ENCODE data around the gene LGR6. TPM values are rescaled to one million over a fixed set of nuclear protein-coding genes. Genes with fewer than 3 reads are reported as not detected.
A peak's percentile ranks its signal among the peaks of the same experiment; 100 is the strongest.

Gene LGR6
- total RNA-seq, 1 experiment from 2014 or later = not detected

GRCh38 chr1:202283379-202283844, 89.8 kb downstream of the LGR6 start:
- Histone ChIP-seq H2AFZ (ENCODE audit: low read length) (no peak overlapping the region), H3K27ac (ENCODE audit: low read length) (peak overlapping the region; percentile 80)
- peak; percentile 85 for DNase-seq

DNA sequence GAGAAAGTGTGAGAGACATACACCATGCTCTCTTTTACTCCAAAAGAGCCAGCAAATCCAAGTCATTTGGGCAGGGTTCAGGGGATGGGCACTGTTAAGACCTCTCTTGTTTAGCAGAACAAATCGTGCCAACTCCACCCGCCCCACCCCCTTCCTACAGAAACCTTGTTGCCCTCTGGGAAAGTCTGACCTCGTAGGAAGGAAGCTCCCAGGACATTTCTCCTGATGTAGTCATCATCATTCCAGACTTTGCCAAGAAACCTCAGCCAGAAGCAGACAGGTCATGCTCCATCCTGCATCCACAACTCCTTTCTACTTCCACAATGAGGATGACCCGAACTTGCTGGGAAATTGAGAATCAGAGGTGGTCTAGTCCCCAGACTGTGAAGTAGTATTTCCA, 90.4 kb downstream of the LGR6 start:
- Histone ChIP-seq H3K9me3 (ENCODE audit: low read length) (no peaks in the 10 kb centered on the region), H3K4me2 (ENCODE audit: low read depth, low read length, poor library complexity, severe bottlenecking) (no peak overlapping the region), H3K27me3 (ENCODE audit: low read length) (no peaks in the 10 kb centered on the region), H3K9ac (ENCODE audit: low read length) (no peak overlapping the region), H3K4me3 (ENCODE audit: low read length) (no peak overlapping the region), H3K27ac (ENCODE audit: low read length) (peak overlapping the region; percentile 54), H3K9me2 (replicated peaks; ENCODE audit: insufficient read depth, low read length) (no peaks in the 10 kb centered on the region), H3K36me3 (ENCODE audit: insufficient read depth, low read length) (no peaks in the 10 kb centered on the region), H2AFZ (ENCODE audit: low read length) (no peak overlapping the region), H3K79me2 (ENCODE audit: low read length) (no peaks in the 10 kb centered on the region), H4K20me1 (ENCODE audit: insufficient read depth, low read depth, low read length) (no peaks in the 10 kb centered on the region), H3K4me1 (ENCODE audit: low read length) (peaks cover 41% of the 10 kb centered on the region)
- no peak for DNase-seq

More at GRCh38 chr1:202283379-202283844, 89.8 kb downstream of the LGR6 start:
- Histone ChIP-seq H3K27me3 (ENCODE audit: low read length) (no peaks in the 10 kb centered on the region), H3K9me2 (replicated peaks; ENCODE audit: insufficient read depth, low read length) (no peaks in the 10 kb centered on the region), H4K20me1 (ENCODE audit: insufficient read depth, low read depth, low read length) (no peaks in the 10 kb centered on the region), H3K4me3 (ENCODE audit: low read length) (no peak overlapping the region), H3K36me3 (ENCODE audit: insufficient read depth, low read length) (no peaks in the 10 kb centered on the region), H3K9ac (ENCODE audit: low read length) (no peak overlapping the region), H3K79me2 (ENCODE audit: low read length) (no peaks in the 10 kb centered on the region), H3K4me1 (ENCODE audit: low read length) (peaks cover 41% of the 10 kb centered on the region), H3K4me2 (ENCODE audit: low read depth, low read length, poor library complexity, severe bottlenecking) (peak overlapping the region; percentile 25), H3K9me3 (ENCODE audit: low read length) (no peaks in the 10 kb centered on the region)

DNA sequence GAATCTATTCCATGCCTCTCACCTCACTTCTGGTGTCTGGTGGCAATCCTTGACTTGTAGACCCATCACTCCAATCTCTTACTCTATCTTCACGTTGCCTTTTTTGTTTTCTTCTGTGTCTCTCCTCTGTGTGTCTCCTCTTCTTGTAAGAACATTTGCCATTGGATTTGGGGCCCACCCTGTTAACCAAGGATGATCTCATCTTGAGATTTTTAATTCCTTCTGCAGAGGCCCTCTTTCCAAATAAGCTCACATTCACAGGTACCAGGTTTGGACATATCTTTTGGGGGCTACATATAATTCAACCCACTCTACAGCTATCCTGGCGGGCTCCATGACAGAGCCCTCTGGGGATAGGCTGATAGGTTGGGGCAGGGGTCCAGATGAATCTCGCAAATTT, 92.3 kb downstream of the LGR6 start:
- DNase-seq = no peak
- Histone ChIP-seq H3K27me3 (ENCODE audit: low read length) (no peaks in the 10 kb centered on the region), H3K4me3 (ENCODE audit: low read length) (no peak overlapping the region), H3K9me2 (replicated peaks; ENCODE audit: insufficient read depth, low read length) (no peaks in the 10 kb centered on the region), H3K4me2 (ENCODE audit: low read depth, low read length, poor library complexity, severe bottlenecking) (no peak overlapping the region), H3K79me2 (ENCODE audit: low read length) (no peaks in the 10 kb centered on the region), H3K27ac (ENCODE audit: low read length) (no peak overlapping the region), H4K20me1 (ENCODE audit: insufficient read depth, low read depth, low read length) (no peaks in the 10 kb centered on the region), H2AFZ (ENCODE audit: low read length) (no peak overlapping the region), H3K9me3 (ENCODE audit: low read length) (no peaks in the 10 kb centered on the region), H3K4me1 (ENCODE audit: low read length) (peaks cover 33% of the 10 kb centered on the region), H3K9ac (ENCODE audit: low read length) (no peak overlapping the region), H3K36me3 (ENCODE audit: insufficient read depth, low read length) (no peaks in the 10 kb centered on the region)

GRCh38 chr1:202286622-202287097, 93.1 kb downstream of the LGR6 start:
- Histone ChIP-seq H3K9me2 (replicated peaks; ENCODE audit: insufficient read depth, low read length) (no peaks in the 10 kb centered on the region), H3K4me1 (ENCODE audit: low read length) (peaks cover 26% of the 10 kb centered on the region), H3K27me3 (ENCODE audit: low read length) (no peaks in the 10 kb centered on the region), H3K36me3 (ENCODE audit: insufficient read depth, low read length) (no peaks in the 10 kb centered on the region), H3K4me3 (ENCODE audit: low read length) (no peak overlapping the region), H3K9me3 (ENCODE audit: low read length) (no peaks in the 10 kb centered on the region), H3K79me2 (ENCODE audit: low read length) (no peaks in the 10 kb centered on the region), H3K4me2 (ENCODE audit: low read depth, low read length, poor library complexity, severe bottlenecking) (no peak overlapping the region), H3K27ac (ENCODE audit: low read length) (no peak overlapping the region), H4K20me1 (ENCODE audit: insufficient read depth, low read depth, low read length) (no peaks in the 10 kb centered on the region), H3K9ac (ENCODE audit: low read length) (no peak overlapping the region), H2AFZ (ENCODE audit: low read length) (no peak overlapping the region)
- no peak for DNase-seq

GRCh38 chr1:202287196-202287595, 93.6 kb downstream of the LGR6 start:
- no peak overlapping the region for H2AFZ ChIP-seq (ENCODE audit: low read length)

DNA sequence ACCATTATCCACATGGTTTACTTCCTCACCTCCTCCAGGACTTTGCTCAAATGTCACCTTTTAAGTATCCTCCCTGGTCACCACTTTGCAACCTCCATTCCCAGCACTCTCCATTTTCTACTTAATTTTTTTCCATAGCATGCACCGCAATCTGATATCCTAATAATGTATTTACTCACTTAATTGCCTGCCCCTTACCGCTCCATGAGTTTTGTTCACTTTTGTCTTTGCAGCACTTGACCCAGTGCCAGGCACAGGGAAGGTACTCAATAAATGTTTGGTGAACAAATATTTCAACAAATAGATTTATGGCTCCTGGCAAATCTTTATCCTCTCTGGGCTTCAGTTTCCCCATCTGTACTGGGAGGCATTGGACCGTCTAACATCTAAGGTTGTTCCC, 94.6 kb downstream of the LGR6 start:
- Histone ChIP-seq H3K79me2 (ENCODE audit: low read length) (no peaks in the 10 kb centered on the region), H4K20me1 (ENCODE audit: insufficient read depth, low read depth, low read length) (no peaks in the 10 kb centered on the region), H3K4me3 (ENCODE audit: low read length) (no peak overlapping the region), H3K27ac (ENCODE audit: low read length) (no peak overlapping the region), H3K9me3 (ENCODE audit: low read length) (no peaks in the 10 kb centered on the region), H3K27me3 (ENCODE audit: low read length) (no peaks in the 10 kb centered on the region), H3K4me1 (ENCODE audit: low read length) (peaks cover 10% of the 10 kb centered on the region), H2AFZ (ENCODE audit: low read length) (no peak overlapping the region), H3K9ac (ENCODE audit: low read length) (no peak overlapping the region), H3K9me2 (replicated peaks; ENCODE audit: insufficient read depth, low read length) (no peaks in the 10 kb centered on the region), H3K36me3 (ENCODE audit: insufficient read depth, low read length) (no peaks in the 10 kb centered on the region), H3K4me2 (ENCODE audit: low read depth, low read length, poor library complexity, severe bottlenecking) (no peak overlapping the region)
- DNase-seq = no peak

More at GRCh38 chr1:202287196-202287595, 93.6 kb downstream of the LGR6 start:
- Histone ChIP-seq H3K79me2 (ENCODE audit: low read length) (no peaks in the 10 kb centered on the region), H3K9me2 (replicated peaks; ENCODE audit: insufficient read depth, low read length) (no peaks in the 10 kb centered on the region), H3K27me3 (ENCODE audit: low read length) (no peaks in the 10 kb centered on the region), H3K4me2 (ENCODE audit: low read depth, low read length, poor library complexity, severe bottlenecking) (no peak overlapping the region), H3K9me3 (ENCODE audit: low read length) (no peaks in the 10 kb centered on the region), H3K36me3 (ENCODE audit: insufficient read depth, low read length) (no peaks in the 10 kb centered on the region), H3K9ac (ENCODE audit: low read length) (no peak overlapping the region), H4K20me1 (ENCODE audit: insufficient read depth, low read depth, low read length) (no peaks in the 10 kb centered on the region), H3K4me1 (ENCODE audit: low read length) (peaks cover 20% of the 10 kb centered on the region), H3K27ac (ENCODE audit: low read length) (no peak overlapping the region), H3K4me3 (ENCODE audit: low read length) (no peak overlapping the region)
- no peak for DNase-seq

DNA sequence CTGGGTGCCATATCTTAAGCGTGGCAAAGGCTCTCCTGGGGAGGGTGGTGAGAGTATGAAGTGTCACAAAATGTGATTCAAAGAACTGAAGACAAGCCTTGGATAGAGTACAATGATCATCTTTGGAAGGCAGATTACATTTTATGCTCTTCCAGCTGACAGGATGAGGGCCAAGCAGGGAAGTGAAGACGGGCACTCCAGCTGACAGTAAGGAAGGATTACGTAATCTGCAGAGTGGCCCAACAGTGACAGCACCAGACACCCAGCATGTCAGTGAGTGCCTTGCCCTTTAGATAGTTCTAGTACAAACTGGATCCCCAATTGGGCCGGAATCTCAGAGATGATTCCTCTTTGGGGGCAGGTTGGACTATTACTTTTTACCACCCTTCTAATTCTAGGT, 95.4 kb downstream of the LGR6 start:
- H3K9me2 ChIP-seq (replicated peaks; ENCODE audit: insufficient read depth, low read length) = no peaks in the 10 kb centered on the region
- DNase-seq = no peak

DNA sequence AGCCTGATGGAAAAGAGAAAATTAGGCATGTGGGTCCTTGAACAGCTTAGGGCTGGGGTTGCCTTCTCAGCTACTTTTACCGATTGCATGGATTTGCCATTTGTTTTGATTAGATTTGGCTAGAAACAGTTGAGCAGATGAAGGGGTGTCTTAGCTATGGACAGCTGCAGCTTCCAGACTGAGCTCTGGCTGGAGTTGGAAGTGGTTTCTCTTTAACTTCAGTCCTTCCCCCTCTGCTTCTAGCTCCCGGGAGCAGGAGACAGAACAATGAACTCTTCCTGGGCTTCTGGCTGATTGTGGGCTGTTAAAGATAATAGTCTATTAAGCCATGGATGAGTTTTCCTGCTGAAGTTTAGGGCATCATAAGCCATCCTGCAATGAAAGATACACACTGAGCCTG, 97.4 kb downstream of the LGR6 start:
- no peaks in the 10 kb centered on the region for H3K4me1 ChIP-seq (ENCODE audit: low read length)
- no peak for DNase-seq
- H3K4me3 ChIP-seq (ENCODE audit: low read length) = no peak overlapping the region
- no peaks in the 10 kb centered on the region for H3K9me2 ChIP-seq (replicated peaks; ENCODE audit: insufficient read depth, low read length)
- no peaks in the 10 kb centered on the region for H3K79me2 ChIP-seq (ENCODE audit: low read length)
- no peak overlapping the region for H2AFZ ChIP-seq (ENCODE audit: low read length)
- no peak overlapping the region for H3K4me2 ChIP-seq (ENCODE audit: low read depth, low read length, poor library complexity, severe bottlenecking)
- no peaks in the 10 kb centered on the region for H4K20me1 ChIP-seq (ENCODE audit: insufficient read depth, low read depth, low read length)
- no peaks in the 10 kb centered on the region for H3K36me3 ChIP-seq (ENCODE audit: insufficient read depth, low read length)
- no peak overlapping the region for H3K9ac ChIP-seq (ENCODE audit: low read length)
- H3K9me3 ChIP-seq (ENCODE audit: low read length) = no peaks in the 10 kb centered on the region
- no peak overlapping the region for H3K27ac ChIP-seq (ENCODE audit: low read length)
- no peaks in the 10 kb centered on the region for H3K27me3 ChIP-seq (ENCODE audit: low read length)

More for the DNA sequence above, 95.4 kb downstream of the LGR6 start:
- no peak overlapping the region for H3K27ac ChIP-seq (ENCODE audit: low read length)
- H4K20me1 ChIP-seq (ENCODE audit: insufficient read depth, low read depth, low read length) = no peaks in the 10 kb centered on the region
- H3K4me2 ChIP-seq (ENCODE audit: low read depth, low read length, poor library complexity, severe bottlenecking) = no peak overlapping the region
- no peak overlapping the region for H3K9ac ChIP-seq (ENCODE audit: low read length)
- H3K36me3 ChIP-seq (ENCODE audit: insufficient read depth, low read length) = no peaks in the 10 kb centered on the region
- H3K79me2 ChIP-seq (ENCODE audit: low read length) = no peaks in the 10 kb centered on the region
- no peaks in the 10 kb centered on the region for H3K9me3 ChIP-seq (ENCODE audit: low read length)
- no peaks in the 10 kb centered on the region for H3K27me3 ChIP-seq (ENCODE audit: low read length)
- H3K4me3 ChIP-seq (ENCODE audit: low read length) = no peak overlapping the region
- no peak overlapping the region for H2AFZ ChIP-seq (ENCODE audit: low read length)
- H3K4me1 ChIP-seq (ENCODE audit: low read length) = peaks cover 2% of the 10 kb centered on the region

Measured in Karpas-422 (cell line).